Measurements from ENCODE around the gene PAM. TPM values are rescaled to one million over a fixed set of nuclear protein-coding genes. Genes with fewer than 3 reads are reported as not detected.

The PAM gene
- total RNA-seq, 6 experiments from 2014 or later: 10.9 to 22.7 (median 16.8) TPM

DNA sequence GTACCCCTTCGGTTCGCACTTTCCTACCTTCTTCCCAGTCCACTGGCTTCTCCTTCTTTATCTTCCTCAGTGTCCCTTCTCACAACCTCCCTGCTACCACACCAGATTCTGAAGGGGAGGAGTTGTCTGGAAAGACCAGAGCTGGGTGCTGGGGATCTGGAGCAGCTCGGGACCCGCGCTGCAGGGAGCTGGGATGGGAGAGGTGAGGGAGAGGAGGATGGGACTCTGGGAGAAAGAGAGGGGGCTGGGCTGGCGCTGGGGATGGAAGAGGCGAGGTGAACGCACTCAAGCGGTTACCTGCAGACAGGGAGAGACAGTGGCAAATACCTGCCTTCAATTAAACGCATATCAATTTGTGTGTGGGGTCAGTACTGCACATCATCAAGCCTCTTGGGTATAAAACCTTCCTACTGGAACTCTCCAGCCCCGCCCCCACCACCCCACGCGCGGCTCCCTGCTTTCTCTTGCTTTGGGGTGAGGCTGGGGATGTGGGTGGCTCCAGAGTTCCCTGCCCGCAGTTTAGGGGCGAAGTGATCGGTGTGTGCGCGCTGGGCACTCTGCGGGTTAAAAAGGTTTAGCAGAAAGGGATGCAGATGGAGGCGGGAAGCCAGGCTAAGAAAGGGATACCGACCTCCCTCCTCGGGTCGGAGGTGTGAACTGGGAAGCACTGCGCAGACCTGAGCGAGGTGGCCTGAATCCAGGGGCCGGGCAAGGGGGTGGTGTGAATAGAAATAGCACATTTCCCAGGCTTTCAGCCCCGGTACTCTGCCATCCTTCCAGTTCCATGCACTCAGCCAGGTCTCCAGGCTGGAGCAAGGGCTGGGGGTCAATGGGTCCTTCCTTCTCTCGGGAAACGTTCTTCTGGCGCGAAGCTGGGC is 977 bp upstream of the PAM start:
- no peaks in the 10 kb centered on the region for H3K9me3 ChIP-seq
- peak in 1 of 4 donors; percentile 30 for ATAC-seq
- no peaks in the 10 kb centered on the region for H3K27me3 ChIP-seq
- H3K4me1 ChIP-seq: peaks cover 0 to 8% (median 0%) of the 10 kb centered on the region in 4 donors
- no peaks in the 10 kb centered on the region for H3K36me3 ChIP-seq
- intact Hi-C loops (cut with DNase I): no loop called here
- TF ChIP-seq, protein P1, sequence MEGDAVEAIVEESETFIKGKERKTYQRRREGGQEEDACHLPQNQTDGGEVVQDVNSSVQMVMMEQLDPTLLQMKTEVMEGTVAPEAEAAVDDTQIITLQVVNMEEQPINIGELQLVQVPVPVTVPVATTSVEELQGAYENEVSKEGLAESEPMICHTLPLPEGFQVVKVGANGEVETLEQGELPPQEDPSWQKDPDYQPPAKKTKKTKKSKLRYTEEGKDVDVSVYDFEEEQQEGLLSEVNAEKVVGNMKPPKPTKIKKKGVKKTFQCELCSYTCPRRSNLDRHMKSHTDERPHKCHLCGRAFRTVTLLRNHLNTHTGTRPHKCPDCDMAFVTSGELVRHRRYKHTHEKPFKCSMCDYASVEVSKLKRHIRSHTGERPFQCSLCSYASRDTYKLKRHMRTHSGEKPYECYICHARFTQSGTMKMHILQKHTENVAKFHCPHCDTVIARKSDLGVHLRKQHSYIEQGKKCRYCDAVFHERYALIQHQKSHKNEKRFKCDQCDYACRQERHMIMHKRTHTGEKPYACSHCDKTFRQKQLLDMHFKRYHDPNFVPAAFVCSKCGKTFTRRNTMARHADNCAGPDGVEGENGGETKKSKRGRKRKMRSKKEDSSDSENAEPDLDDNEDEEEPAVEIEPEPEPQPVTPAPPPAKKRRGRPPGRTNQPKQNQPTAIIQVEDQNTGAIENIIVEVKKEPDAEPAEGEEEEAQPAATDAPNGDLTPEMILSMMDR (IDR thresholded peaks at IDR 0.05): no peak
- no peak for TF ChIP-seq POLR2A (IDR thresholded peaks at IDR 0.05)
- H3K4me3 ChIP-seq: peak overlapping the region; percentile 53 to 78 (median 63)
- peak overlapping the region in 1 of 3 donors; percentile 53 for H3K27ac ChIP-seq
- peak in 2 of 3 donors; percentile 20 to 46 for DNase-seq
- 14% methylated on average over 25 of the region's 32 CpGs for WGBS (ENCODE audit: insufficient coverage, low coverage, low lambda C conversion rate, missing lambda C conversion rate)

DNA sequence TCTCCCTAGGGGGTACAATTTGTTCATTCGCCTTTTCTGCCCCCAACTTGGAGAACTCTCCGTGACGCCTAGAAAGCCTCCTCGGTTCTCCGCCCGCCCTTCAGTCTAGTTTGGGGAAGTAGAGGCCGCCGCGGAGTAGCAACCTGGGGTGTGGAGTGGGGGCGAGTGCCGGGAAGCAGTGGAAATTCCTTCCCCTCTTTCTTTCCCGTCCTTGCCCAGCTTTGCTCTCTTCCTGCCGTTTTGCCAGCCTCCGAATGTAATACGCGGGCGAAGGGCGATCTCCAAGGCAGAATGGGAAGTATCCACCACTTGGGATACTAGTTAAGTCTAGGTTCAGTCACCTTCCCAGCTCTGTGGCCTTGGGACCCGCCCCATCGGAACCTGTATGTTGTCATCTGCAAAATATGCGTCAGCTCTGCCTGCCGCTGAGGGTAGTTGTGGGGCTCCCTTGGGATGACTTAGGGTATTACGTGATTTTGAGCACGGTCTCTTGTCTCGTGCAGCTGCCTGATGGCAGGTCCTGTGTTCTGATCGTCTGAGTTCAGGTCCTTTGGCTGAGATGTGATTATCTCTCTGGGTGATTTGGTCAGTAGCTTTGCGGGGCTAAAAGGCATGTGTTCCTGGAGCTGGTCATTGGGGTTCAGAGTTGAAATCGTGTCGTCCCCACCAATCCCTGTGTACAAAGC is 724 bp downstream of the PAM start:
- Histone ChIP-seq H3K27me3 (no peaks in the 10 kb centered on the region), H3K27ac (peak overlapping the region; percentile 23 to 66 (median 53)), H3K9me3 (no peaks in the 10 kb centered on the region), H3K4me3 (peak overlapping the region; percentile 53 to 78 (median 63)), H3K36me3 (no peaks in the 10 kb centered on the region), H3K4me1 (peaks cover 0 to 8% (median 0%) of the 10 kb centered on the region in 4 donors)
- TF ChIP-seq, protein P1 (IDR thresholded peaks at IDR 0.05): no peak
- no peak for TF ChIP-seq POLR2A (IDR thresholded peaks at IDR 0.05)
- intact Hi-C loops (cut with DNase I): no loop called here
- peak; percentile 41 to 74 (median 49) for ATAC-seq
- 4% methylated on average over 24 of the region's 29 CpGs for WGBS (ENCODE audit: insufficient coverage, low coverage, low lambda C conversion rate, missing lambda C conversion rate)
- peak; percentile 50 to 58 (median 50) for DNase-seq

DNA sequence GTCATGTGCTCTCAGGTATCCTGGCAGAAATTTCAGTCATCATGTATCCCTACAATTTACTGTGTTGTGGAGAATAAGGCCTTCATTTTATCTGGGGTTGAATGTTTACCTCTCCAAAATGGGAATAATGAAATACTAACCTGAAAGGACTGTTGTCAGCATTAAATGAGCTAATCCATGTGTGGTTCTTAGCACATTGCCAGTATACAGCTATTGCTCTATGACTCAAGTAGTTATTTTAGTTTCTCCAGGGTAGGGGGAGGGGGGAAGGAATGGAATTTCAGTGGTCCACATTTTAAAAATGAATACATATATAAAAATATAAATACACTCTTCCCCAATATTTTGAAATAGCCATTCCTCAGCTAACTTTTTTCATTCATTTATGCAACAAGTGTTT is 3.5 kb downstream of the PAM start:
- TF ChIP-seq POLR2A (IDR thresholded peaks at IDR 0.05): no peak
- TF ChIP-seq, protein P1 (IDR thresholded peaks at IDR 0.05): no peak
- H3K27ac ChIP-seq: no peak overlapping the region
- intact Hi-C loops (cut with DNase I): no loop called here

DNA sequence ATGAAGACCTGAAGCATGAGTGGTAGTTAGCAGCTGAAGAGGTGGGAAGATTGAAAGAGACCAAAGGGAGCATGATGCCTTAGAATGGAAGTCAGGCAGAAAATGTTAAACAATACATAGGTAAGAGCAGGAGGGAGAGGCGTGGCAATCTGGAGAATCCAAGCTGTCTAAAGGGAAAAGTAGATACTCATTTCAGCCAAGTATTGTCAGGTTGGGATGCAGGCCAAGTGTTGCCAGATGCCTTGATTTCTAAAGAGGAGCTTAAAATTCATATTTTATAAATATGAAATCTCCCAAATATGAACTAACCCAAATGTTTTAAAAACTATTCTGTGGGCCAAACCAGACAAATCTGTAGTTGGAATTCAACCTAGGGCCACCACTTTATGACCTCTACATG is 4.2 kb downstream of the PAM start:
- H3K27ac ChIP-seq: no peak overlapping the region
- no peak for DNase-seq
- no peaks in the 10 kb centered on the region for H3K36me3 ChIP-seq
- TF ChIP-seq POLR2A (IDR thresholded peaks at IDR 0.05): no peak
- TF ChIP-seq, protein P1 (IDR thresholded peaks at IDR 0.05): no peak
- intact Hi-C loops (cut with DNase I): no loop called here
- peaks cover 0 to 6% (median 0%) of the 10 kb centered on the region in 4 donors for H3K4me1 ChIP-seq
- no peaks in the 10 kb centered on the region for H3K27me3 ChIP-seq
- no peaks in the 10 kb centered on the region for H3K9me3 ChIP-seq
- ATAC-seq: no peak
- H3K4me3 ChIP-seq: no peak overlapping the region
- WGBS (ENCODE audit: insufficient coverage, low coverage, low lambda C conversion rate, missing lambda C conversion rate): 80% methylated on average over 1 of the region's 1 CpG

More for the DNA sequence above, 3.5 kb downstream of the PAM start:
- no peak for ATAC-seq
- H3K4me3 ChIP-seq: no peak overlapping the region
- H3K27me3 ChIP-seq: no peaks in the 10 kb centered on the region
- H3K4me1 ChIP-seq: peaks cover 0 to 8% (median 0%) of the 10 kb centered on the region in 4 donors
- DNase-seq: no peak
- no peaks in the 10 kb centered on the region for H3K36me3 ChIP-seq
- H3K9me3 ChIP-seq: no peaks in the 10 kb centered on the region
